GM12875 (cell line): ENCODE results near the gene TTC23L.

Experiments used
- H3K4me3 ChIP-seq: one replicate; pipeline ENCODE4 v1.5.1; 2011; ENCODE audit warnings: low read depth, low read length, control low read depth
- CTCF ChIP-seq: IDR thresholded peaks from 2 replicates; pipeline ENCODE4 v1.5.1; 2011; ENCODE audit warnings: low read depth, mild to moderate bottlenecking, control low read depth, inconsistent platforms, low read length, moderate library complexity, borderline replicate concordance; ENCODE audit not compliant: insufficient read depth

TTC23L gene, protein sequence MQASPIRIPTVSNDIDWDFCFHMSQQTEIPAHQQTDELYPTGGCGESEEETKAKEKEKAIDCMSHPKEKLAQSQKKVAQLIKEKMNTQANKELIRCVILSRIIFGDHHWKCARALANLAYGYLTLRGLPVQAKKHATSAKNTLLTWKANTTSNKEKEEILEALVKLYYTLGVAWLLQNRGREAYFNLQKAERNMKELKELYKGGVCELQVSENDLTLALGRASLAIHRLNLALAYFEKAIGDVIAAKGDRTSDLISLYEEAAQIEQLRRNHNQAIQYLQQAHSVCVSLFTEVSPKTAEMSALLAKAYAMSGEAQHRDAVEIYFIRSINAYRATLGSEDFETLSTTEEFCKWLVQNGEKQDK

DNA sequence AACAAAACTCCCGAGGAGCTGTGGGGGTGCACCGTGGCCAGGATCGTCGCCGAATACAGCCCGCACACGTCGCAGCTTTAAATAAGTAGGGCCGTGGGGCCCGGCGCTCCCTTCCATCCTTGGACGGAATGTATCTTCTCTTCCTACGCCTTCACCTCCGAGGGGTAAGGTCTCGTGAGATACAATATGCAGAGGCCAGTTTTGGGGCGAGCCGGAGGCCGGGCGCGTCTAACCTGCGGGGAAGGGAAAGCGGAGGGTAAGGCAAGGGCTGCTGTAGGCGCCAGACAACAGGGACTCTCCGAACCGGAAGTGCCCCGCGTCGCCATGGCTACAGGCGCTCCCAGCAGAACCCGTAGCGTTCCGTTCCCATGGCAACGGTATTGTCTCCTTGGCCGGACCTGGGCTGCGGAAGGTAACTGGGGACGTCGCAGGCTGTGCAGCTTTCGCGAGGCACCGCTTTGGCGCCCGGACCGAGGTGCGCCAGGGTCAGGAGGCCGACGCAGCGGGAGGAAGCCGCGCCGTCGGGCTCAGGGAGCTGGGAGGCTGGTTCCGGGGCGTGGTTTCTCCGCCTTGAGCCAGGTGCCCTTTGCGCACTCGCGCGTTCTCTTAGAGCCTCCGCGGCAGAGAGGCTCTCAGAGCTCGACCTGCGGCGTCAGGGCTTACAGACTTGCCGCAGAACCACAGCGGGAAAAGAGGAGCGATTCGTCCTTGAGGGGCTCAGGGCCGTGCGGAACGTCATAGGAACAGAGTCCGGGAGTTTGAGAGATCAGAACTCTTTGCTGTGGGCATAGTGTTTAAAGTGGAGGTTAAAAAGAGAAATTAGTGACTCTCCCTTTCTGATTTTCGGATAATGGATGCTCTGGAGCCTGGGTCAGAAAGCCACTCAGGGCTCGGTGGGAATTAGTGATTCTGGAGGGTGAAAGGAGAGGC is at the start of gene TTC23L:
Gene TTC23L (plus strand): TSS at position 380 of the 930 bp plus-strand sequence. CDS start 1,508 bp downstream, outside the sequence.
- TF ChIP-seq CTCF, result no peak

DNA sequence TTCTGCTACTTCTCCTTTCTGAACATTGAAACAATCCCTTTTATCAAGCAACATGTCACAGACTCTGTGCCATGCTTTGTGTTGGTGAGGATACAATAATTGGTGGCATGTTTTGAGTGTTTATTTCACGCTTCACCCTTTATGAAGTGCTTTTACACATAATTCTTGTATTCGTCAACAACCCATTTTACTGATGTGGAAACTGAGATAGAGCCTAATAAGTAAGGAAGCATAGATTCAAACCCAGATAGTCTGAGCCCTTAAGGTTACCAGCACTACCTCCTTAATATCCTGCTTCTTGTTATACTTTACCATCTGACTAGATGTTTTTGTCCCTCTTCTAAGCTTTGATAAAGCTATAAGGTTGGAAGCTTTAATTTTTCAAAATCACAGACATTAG is 49.3 kb upstream of the TTC23L start:
- TF ChIP-seq CTCF, result no peak
- H3K4me3 ChIP-seq, result no peak overlapping the region

More for the DNA sequence above, at the start of gene TTC23L:
- H3K4me3 ChIP-seq, result peak within 1 kb of the TSS; percentile 71

- H3K4me3 ChIP-seq, result no peak overlapping the region
- no peak for TF ChIP-seq CTCF
Observed at GRCh38 chr5:34790069-34790468, 48.9 kb upstream of the TTC23L start.

DNA sequence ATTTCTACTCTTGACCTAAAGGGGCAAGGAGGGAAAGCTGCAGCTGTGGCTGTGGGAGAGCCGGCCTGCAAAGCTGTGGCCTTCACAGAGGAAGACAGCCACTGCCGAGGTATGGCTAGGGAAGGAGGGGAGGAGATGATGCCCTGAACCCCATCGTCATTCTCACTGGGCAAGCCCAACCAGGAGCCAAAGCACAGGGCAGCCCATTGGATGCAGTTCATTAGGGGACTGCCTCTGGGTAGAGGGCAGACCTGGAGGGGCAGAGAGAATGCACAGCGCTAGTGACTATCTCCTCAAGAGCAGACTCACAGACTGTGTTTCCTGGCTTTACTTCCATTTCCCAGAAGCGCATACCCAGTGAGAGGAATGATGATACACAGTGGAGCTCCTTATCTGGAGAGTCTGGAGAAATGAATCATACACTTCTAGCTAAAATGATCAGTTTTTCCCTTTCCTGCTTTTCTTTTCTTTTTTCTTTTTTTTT is 47.2 kb upstream of the TTC23L start:
- no peak overlapping the region for H3K4me3 ChIP-seq
- no peak for TF ChIP-seq CTCF

- no peak for TF ChIP-seq CTCF
- no peak overlapping the region for H3K4me3 ChIP-seq
Observed at GRCh38 chr5:34802834-34803563, 36.0 kb upstream of the TTC23L start.

GRCh38 chr5:34803974-34804732 is 34.8 kb upstream of the TTC23L start:
- no peak for TF ChIP-seq CTCF
- no peak overlapping the region for H3K4me3 ChIP-seq
